NCI-H1436 treated with DMSO at 0.1 percent for 48 hours (cell line): ENCODE results near the gene SIGMAR1.
"Not testable (repeated sequence)": the region's sequence is repeated elsewhere in the genome, so short reads cannot be mapped to it uniquely, and the experiment has no call there.

Experiments
- DNase-seq: peaks from one replicate; lab custom pipeline; 2025; lab: John Stamatoyannopoulos, UW

SIGMAR1 gene

GRCh38 chr9:34654323-34655051, 16.9 kb upstream of the SIGMAR1 start:
- DNase-seq = no peak

GRCh38 chr9:34653151-34654072, 15.8 kb upstream of the SIGMAR1 start:
- no peak for DNase-seq

GRCh38 chr9:34652602-34653000, 15.0 kb upstream of the SIGMAR1 start:
- no peak for DNase-seq

- DNase-seq = no peak
Observed at GRCh38 chr9:34651876-34652601, 14.5 kb upstream of the SIGMAR1 start, which contains the start of gene IL11RA. TSS of gene IL11RA (plus strand) at chr9:34652185. CDS start at chr9:34655218, 3,033 bp downstream.

- no peak for DNase-seq
Observed at GRCh38 chr9:34651321-34651720, 13.7 kb upstream of the SIGMAR1 start.

GRCh38 chr9:34650816-34651215, 13.2 kb upstream of the SIGMAR1 start:
- DNase-seq = no peak

GRCh38 chr9:34648673-34649072, 11.1 kb upstream of the SIGMAR1 start:
- no peak for DNase-seq

- no peak for DNase-seq
Observed at GRCh38 chr9:34647651-34648050, 10.1 kb upstream of the SIGMAR1 start.

GRCh38 chr9:34647084-34647403, 9.5 kb upstream of the SIGMAR1 start:
- no peak for DNase-seq

GRCh38 chr9:34646211-34647083, 8.9 kb upstream of the SIGMAR1 start, which contains the start of gene GALT:
TSS of gene GALT (plus strand) at chr9:34646675. CDS start at chr9:34646705, 30 bp downstream.
- peak; percentile 37 for DNase-seq

GRCh38 chr9:34644766-34645314, 7.3 kb upstream of the SIGMAR1 start:
- DNase-seq = no peak

- no peak for DNase-seq
Observed at GRCh38 chr9:34642679-34643078, 5.1 kb upstream of the SIGMAR1 start.

- DNase-seq = not testable (repeated sequence)
Observed at GRCh38 chr9:34639322-34639721, 1.7 kb upstream of the SIGMAR1 start.

GRCh38 chr9:34638138-34638445, 505 bp upstream of the SIGMAR1 start:
- no peak for DNase-seq

GRCh38 chr9:34636791-34637355, 714 bp downstream of the SIGMAR1 start:
- DNase-seq = no peak

GRCh38 chr9:34635556-34635955, 2.0 kb downstream of the SIGMAR1 start:
- DNase-seq = no peak

GRCh38 chr9:34634551-34635248, 2.9 kb downstream of the SIGMAR1 start:
- no peak for DNase-seq

GRCh38 chr9:34633851-34634550, 3.6 kb downstream of the SIGMAR1 start:
- DNase-seq = peak; percentile 3

GRCh38 chr9:34633166-34633565, 4.4 kb downstream of the SIGMAR1 start:
- DNase-seq = no peak
